SK-N-SH (cell line): Measurements from ENCODE around the gene LARP6.

Experiments
- POLR2AphosphoS5 ChIP-seq: IDR thresholded peaks from 2 replicates; pipeline ENCODE4 v1.6.1; 2012; ENCODE audit warnings: low read depth, low read length
- TF ChIP-seq, protein P1 (sequence below): fragments of 200-600 bp; sonication (generic); IDR thresholded peaks from 2 replicates; pipeline ENCODE4 v1.6.1; 2017; ENCODE audit warnings: antibody characterized with exemption, mild to moderate bottlenecking, moderate library complexity

DNA sequence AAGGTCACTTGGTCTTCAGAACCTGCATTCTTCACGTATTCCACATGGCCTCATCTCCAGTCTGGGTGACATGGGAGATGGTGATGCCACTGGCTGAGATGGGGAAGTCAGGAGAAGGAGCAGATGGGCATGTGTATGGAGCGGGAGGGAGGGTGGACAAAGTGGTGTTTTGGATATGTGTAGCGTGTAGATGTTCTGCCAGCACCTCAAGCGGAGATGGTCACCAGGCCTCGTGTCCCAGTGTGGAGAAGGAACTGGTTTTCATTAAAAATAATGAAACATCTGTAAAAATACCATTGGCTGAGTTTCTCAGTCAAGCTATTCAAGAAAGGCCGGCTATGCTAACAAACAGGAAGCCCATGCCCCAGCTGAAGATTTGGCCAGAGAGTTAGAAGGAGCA, 26.2 kb downstream of the LARP6 start:
- TF ChIP-seq, protein P1, sequence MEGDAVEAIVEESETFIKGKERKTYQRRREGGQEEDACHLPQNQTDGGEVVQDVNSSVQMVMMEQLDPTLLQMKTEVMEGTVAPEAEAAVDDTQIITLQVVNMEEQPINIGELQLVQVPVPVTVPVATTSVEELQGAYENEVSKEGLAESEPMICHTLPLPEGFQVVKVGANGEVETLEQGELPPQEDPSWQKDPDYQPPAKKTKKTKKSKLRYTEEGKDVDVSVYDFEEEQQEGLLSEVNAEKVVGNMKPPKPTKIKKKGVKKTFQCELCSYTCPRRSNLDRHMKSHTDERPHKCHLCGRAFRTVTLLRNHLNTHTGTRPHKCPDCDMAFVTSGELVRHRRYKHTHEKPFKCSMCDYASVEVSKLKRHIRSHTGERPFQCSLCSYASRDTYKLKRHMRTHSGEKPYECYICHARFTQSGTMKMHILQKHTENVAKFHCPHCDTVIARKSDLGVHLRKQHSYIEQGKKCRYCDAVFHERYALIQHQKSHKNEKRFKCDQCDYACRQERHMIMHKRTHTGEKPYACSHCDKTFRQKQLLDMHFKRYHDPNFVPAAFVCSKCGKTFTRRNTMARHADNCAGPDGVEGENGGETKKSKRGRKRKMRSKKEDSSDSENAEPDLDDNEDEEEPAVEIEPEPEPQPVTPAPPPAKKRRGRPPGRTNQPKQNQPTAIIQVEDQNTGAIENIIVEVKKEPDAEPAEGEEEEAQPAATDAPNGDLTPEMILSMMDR: no peak
- no peak for TF ChIP-seq POLR2AphosphoS5
